Gastrocnemius medialis (tissue), 4 donors: ENCODE data around the gene GRID1.

Experiments
- CTCF ChIP-seq, 5 experiments: fragments of 450-650 bp in 3 of 5; fragments of 200-600 bp in 2 of 5; sonication (generic) in 2 of 5; IDR thresholded peaks in 4 of 5; conservative IDR thresholded peaks in 1 of 5; 1 replicate in 4 of 5; 2 replicates in 1 of 5; pipeline ENCODE4 v1.5.1; 2016 to 2019; ENCODE audit warnings: antibody characterized with exemption in 5 of 5, mild to moderate bottlenecking in 3 of 5, moderate library complexity in 3 of 5
- POLR2A ChIP-seq, 2 donors: fragments of 450-650 bp; IDR thresholded peaks; one replicate each; pipeline ENCODE4 v1.6.1; 2017; ENCODE audit warnings: antibody characterized with exemption in 2 of 2, mild to moderate bottlenecking in 2 of 2, moderate library complexity in 2 of 2

- TF ChIP-seq CTCF (IDR thresholded peaks at IDR 0.05 in 4 of 5, conservative IDR thresholded peaks at IDR 0.05 in 1 of 5) = no peak
- no peak for TF ChIP-seq POLR2A (IDR thresholded peaks at IDR 0.05)
Observed at GRCh38 chr10:86232644-86233043, 134.0 kb downstream of the GRID1 start.
